HG03378 (cell line): ENCODE measurements around the gene GTF2E1.
A peak's percentile ranks its signal among the peaks of the same experiment; 100 is the strongest.
"Not testable (repeated sequence)": the region's sequence is repeated elsewhere in the genome, so short reads cannot be mapped to it uniquely, and the experiment has no call there.

ENCODE experiments used
- ATAC-seq: cut with Tn5 transposase; IDR thresholded peaks from one replicate; pipeline ENCODE4 v1.9.1; 2021; ENCODE audit warnings: mild to moderate bottlenecking, moderate library complexity; ENCODE audit not compliant: unreplicated experiment

GTF2E1 gene

DNA sequence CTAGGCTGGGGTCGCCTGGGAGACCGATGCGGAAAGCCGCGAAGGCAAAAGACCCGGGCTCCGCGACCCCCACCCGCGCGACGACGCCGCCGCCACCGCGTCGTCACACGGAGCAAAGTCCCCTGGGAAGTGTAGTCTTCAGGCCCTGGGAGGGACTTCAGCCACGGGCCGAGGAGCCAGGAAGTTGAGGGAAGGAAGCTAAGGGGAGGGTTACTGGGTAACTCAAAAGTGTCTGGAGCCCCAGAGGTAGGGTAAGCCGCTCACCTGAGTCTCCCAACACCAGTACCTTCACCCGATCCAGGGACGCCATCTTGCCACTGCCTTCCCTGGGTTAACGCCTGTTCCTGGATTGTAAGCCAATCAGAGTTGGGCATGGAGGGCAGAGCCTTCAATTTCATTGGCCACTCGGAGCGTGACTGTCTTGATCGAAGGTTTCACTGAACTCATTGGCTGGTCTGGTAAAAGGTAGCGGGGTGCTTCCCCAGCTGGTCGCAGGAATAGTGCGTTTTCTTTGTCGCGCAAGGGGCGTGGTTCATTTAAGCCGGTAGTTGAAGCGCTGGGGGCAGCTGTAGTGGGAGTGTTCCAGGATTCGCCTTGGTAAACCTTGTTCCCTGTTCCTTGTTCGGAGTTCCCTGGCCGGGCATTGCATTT is at the start of gene GTF2E1, which contains the start of gene RABL3:
GTF2E1 (plus strand) TSS at position 547 of the 651 bp plus-strand sequence. CDS start 7,809 bp downstream, outside the sequence.
RABL3 (minus strand) TSS at position 319 of the 651 bp plus-strand sequence; CDS start at position 310, 9 bp downstream.
- ATAC-seq = peak; percentile 99

DNA sequence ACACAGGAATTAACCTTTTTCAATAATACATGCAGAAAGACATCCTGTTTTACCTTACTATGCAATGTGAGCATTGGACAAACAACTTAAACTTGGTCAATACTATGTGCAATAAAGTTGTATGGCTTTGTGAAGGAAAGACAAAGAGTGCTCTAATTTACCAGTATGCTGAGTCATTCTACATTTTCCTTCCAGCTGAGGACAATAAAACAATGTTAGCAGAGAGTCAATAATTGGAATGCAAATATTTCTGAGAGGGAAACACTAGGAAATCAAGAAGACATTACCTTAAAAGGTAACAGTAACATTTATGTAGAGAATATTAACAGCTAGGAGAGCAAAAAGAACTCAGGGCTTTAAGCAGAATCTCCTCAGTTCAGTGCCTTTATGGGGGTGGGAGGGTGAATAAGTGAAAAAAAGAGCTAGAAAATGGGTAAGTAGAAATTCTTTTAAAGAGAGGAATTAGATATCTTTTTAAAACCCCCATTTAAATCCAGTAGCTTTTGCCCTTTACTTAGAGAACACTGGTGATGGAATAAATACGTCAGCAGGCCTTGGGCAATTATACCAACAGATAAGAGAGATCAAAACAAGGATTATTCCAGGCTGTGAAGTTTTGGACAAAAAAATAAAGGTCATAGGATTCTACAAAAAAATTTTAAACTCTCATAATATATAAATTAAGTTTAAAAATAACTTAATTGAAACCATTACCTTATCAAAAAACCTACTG is 48.9 kb upstream of the GTF2E1 start:
- no peak for ATAC-seq

GRCh38 chr3:120699333-120699732 is 43.2 kb upstream of the GTF2E1 start:
- ATAC-seq = no peak

DNA sequence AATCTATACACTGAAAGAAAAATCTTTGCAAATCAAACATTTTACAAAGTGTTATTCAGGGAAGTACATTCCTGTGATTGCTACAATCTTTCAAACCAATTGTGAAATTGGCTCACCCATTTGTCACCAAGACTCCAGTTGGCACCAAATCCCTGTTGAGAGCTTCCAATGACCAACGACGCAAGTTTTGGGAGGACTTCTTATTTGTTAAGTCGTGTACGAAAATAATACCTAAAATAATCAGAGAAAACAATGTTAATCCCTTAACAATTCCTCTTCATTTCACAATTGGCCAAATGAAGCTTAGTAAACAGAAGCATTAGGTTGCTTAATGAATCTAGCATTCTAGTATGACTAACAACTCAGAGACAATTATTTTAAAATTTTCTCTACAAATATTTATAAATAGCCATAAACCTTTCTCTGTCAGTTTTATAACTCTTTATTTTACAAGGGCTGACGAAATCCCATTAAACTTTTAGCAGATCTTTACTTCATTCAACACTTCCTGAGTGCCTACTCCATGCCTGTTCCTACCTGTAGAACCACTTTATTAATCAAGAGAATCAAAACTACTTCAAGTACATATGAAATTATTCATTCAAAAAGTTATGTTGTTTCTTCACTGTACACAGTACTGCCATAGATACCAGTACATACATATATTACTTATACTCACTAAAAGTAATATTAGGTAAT is 36.5 kb upstream of the GTF2E1 start:
- no peak for ATAC-seq

DNA sequence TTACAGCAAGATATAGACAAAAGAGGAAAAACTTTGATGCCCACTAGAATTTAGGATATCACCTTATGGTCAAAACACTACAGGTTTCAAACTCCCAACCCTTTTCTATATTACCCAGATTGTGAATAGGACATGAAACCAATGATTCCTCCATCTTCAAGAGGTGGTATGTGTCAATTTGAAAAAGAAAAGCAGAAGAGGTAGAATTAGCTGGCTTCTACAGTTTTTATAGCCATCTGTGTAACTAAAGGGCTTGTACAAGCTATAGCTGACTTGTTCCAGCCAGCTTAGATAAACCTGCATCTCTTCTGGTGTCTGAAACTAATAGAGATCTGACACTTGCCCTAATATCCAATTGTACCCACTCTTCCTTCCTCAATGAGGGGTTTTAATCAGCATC is 35.6 kb upstream of the GTF2E1 start:
- ATAC-seq = no peak

GRCh38 chr3:120708408-120708807 is 34.1 kb upstream of the GTF2E1 start:
- ATAC-seq = peak; percentile 81

- ATAC-seq = no peak
These were observed 32.2 kb upstream of the GTF2E1 start for GRCh38 chr3:120710369-120710768.

GRCh38 chr3:120713262-120713661 is 29.3 kb upstream of the GTF2E1 start:
- ATAC-seq = no peak

DNA sequence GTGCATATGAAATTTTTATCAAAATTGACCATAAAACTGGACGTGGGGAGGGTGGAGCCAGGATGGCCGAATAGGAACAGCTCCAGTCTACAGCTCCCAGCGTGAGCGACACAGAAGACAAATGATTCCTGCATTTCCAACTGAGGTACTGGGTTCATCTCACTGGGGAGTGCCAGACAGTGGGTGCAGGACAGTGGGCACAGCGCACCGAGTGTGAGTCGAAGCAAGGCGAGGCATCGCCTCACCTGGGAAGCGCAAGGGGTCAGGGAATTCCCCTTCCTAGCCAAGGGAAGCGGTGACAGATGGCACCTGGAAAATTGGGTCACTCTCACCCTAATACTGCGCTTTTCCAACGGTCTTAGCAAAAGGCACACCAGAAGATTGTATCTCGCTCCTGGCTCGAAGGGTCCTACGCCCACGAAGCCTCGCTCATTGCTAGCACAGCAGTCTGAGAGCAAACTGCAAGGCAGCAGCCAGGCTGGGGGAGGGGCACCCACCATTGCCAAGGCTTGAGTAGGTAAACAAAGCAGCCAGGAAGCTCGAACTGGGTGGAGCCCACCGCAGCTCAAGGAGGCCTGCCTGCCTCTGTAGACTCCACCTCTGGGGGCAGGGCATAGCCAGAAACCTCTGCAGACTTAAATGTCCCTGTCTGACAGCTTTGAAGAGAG is 23.2 kb upstream of the GTF2E1 start:
- ATAC-seq = not testable (repeated sequence)

DNA sequence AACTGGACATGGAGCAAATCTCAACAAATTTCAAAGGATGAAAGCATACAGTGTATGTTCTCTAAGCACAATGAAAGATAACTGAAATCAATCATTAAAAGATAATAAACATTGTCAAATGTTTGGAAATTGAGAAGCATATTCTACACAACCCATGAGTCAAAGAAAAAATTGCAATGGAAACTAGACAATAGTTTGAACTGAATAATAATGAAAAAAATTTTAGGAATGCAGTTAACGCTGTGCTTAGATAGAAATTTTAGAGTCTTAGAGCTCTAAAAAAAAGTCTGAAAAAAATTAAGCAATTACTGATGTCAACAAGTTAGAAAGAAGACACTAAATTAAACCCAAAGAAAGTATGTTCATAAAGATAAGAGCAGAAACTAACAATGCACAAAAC is 15.8 kb upstream of the GTF2E1 start:
- no peak for ATAC-seq

DNA sequence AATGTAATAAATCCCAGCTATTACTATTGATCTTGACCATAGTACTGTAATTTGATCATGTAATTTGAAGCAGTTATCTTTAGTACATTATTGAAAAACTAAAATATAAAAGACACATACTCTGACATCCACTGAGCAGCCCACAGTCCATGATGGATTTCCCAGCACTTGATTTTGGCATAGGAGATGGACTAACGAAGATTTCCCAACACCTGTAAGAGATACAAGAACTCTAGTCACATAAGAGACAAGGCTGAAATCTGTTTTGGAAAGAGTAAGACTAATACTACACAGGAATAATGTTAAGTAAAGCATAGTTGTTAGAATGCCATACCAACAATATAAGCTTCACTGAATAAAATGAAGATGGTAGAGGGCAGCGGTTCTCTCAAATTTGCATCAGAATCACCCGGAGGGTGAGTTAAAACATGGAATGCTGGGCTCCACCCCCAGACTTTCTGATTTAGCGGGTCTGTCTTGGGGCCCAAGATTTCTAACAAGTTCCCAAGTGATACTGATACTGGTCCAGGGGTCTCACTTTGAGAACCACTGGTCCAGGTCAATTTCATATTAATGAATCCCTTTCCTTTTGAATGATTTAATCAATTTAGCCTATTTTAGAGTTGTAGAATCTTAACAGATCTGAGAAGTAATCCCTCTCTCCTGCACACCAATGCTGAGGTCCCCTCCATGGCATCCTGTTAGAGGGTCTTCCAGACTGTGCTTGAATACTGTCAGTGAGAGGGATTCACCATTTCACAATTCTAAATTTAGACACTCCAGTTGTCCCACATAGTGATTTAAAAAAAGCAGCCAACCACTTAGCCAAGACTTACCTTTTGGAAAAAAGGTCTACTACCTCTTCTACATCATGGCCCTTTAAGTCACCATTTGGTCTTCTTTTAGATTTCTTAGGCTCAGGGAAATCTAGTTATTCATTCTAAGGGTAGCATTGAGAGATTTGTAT is 11.7 kb upstream of the GTF2E1 start:
- ATAC-seq = no peak

GRCh38 chr3:120738006-120738405 is 4.5 kb upstream of the GTF2E1 start:
- not testable (repeated sequence) for ATAC-seq

- no peak for ATAC-seq
These were observed 1.2 kb upstream of the GTF2E1 start for GRCh38 chr3:120741320-120741719.

DNA sequence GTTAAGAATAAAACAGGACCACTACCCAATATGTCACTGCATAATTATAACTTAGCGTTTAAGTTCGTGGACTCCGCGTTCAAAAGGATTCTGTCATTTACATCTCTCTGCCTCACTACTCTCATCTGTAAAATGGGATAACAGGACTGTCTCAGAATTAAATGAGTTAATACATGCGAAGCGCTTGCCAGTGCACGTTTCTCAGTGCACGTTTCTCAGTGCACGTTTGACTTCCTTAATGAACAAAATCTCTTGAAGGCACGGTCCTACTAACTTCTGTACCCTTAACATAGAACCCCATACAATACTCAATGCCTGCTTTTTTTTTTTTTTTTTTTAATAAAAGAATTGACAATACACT is 727 bp upstream of the GTF2E1 start:
- peak; percentile 18 for ATAC-seq

- ATAC-seq = peak; percentile 5
These were observed 363 bp downstream of the GTF2E1 start for GRCh38 chr3:120742849-120743365.

DNA sequence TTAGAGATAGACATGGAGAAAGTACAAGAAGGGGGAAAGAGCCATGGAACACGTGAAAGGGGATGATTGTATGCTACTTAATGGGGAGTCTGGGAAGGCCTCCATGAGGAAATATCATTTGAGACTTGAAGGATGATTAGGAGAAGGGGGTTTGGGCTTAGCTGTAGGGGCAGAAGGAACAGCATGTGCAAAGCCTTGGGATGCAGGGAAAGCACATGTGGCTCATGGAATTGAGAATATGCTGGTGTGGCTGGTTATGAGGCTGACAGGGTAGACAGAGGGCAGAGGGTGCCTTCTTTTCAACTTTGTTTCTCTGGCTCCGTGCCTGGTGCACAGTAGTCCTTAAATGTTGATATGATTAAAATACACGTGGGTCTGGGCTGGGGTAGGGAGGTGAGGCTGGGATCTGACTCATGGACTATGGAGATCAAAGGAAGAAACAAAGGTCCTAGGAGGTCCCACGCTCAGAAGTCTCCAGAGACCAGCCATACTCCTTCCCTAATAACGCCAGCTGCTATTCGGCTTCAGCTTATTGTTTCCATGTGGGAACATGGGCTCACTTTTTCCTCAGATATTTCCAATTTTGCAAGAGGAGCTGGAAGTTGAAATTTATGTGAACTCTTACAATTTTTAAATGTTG is 1.1 kb downstream of the GTF2E1 start:
- ATAC-seq = no peak

DNA sequence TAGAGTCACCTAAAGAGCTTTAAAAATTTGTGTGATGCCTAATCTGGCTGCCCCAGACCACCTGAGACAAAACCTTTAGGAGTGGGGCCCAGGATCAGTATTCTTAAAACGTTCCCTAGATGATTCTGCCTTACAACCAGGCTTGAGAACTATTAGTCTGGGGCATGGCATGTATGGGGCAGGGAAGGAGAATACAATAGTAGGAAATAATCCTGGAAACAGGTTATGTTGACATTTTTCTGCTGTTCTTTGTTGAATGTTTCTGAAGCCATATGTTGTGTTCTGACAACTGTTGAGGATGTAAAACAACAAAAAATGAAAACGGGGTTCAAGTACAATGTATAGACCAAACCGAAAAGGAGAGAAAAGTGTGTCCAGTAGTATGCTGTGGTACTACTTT is 2.9 kb downstream of the GTF2E1 start:
- no peak for ATAC-seq

- no peak for ATAC-seq
These were observed 7.3 kb downstream of the GTF2E1 start for GRCh38 chr3:120749843-120750242.

GRCh38 chr3:120752230-120752629 is 9.7 kb downstream of the GTF2E1 start:
- no peak for ATAC-seq
